Stomach (tissue), 9 donors: ENCODE results near the gene ETFA. TPM values are rescaled to one million over a fixed set of nuclear protein-coding genes. Genes with fewer than 3 reads are reported as not detected.

Experiments
- DNase-seq, 2 donors: peaks; one replicate each; pipeline versions ENCODE4 v3.0.0 to v3.0.0-alpha.2; 2013 to 2019
- H3K27ac ChIP-seq, 5 donors: fragments of 200-600 bp in 4 of 5; sonication (generic) in 4 of 5; one replicate each; pipeline ENCODE4 v1.5.1; 2013 to 2019; ENCODE audit warnings: mild to moderate bottlenecking in 1 of 5, moderate library complexity in 1 of 5
- H3K27me3 ChIP-seq, 3 donors: fragments of 200-600 bp; sonication (generic); one replicate each; pipeline ENCODE4 v1.5.1; 2017 to 2019; ENCODE audit warnings: mixed run types in 1 of 3
- H3K36me3 ChIP-seq, 4 donors: fragments of 200-600 bp; sonication (generic); 1 replicate in 3 of 4; 2 replicates in 1 of 4; pipeline ENCODE4 v1.5.1; 2016 to 2019
- H3K4me1 ChIP-seq, 4 donors: fragments of 200-600 bp; sonication (generic); one replicate each; pipeline ENCODE4 v1.5.1; 2016 to 2019
- H3K4me3 ChIP-seq, 4 donors: fragments of 200-600 bp; sonication (generic) in 3 of 4; one replicate each; pipeline ENCODE4 v1.5.1; 2016 to 2019; ENCODE audit warnings: mild to moderate bottlenecking in 1 of 4
- H3K9me3 ChIP-seq, 4 donors: fragments of 200-600 bp; sonication (generic); one replicate each; pipeline ENCODE4 v1.5.1; 2016 to 2019
- EP300 ChIP-seq: sonication (generic); formaldehyde crosslinking; IDR thresholded peaks from one replicate; pipeline ENCODE4 v1.6.1; 2017; ENCODE audit warnings: antibody characterized with exemption
- POLR2A ChIP-seq, 4 donors: fragments of 450-650 bp; IDR thresholded peaks; one replicate each; pipeline ENCODE4 v1.6.1; 2016; ENCODE audit warnings: antibody characterized with exemption in 4 of 4, control low read depth in 2 of 4, mild to moderate bottlenecking in 1 of 4, moderate library complexity in 1 of 4
- POLR2AphosphoS5 ChIP-seq, 3 donors: sonication (generic); formaldehyde crosslinking; IDR thresholded peaks; one replicate each; pipeline ENCODE4 v1.6.1; 2016; ENCODE audit warnings: antibody characterized with exemption in 3 of 3
- WGBS, 5 donors: extraction: QIAGEN DNeasy Blood & Tissue Kit in 3 of 5; methylation state at CpG; one replicate each; pipeline versions ENCODE4 v1.1.5 to v1.1.7; 2013 to 2018; 5-methylcytosine and 5-hydroxymethylcytosine counted together
- intact Hi-C: fragments of 100-400 bp; cut with DNase I; formaldehyde crosslinking; loops from one replicate; pipeline ENCODE4 v1.15.1; 2023; ENCODE audit warnings: low total_unique reads
- polyA plus RNA-seq, 3 donors: library from polyadenylated mRNA; stranded (reverse); fragments of 200-250 nt; gene quantifications; one replicate each; pipeline ENCODE4 v1.2.3, GENCODE V29; 2013
- total RNA-seq, 5 donors: library from RNA; depleted of rRNA; stranded (reverse); fragments of >200 nt; gene quantifications; one replicate each; pipeline versions ENCODE4 v1.1.0 to v1.2.3, GENCODE V29; 2014 to 2016
- TF ChIP-seq, protein P1 (sequence below), 7 experiments: fragments of 450-650 bp in 4 of 7; fragments of 200-600 bp in 3 of 7; sonication (generic) in 3 of 7; IDR thresholded peaks; one replicate each; pipeline ENCODE4 v1.5.1; 2016 to 2019; ENCODE audit warnings: antibody characterized with exemption in 7 of 7, control low read depth in 2 of 7, mild to moderate bottlenecking in 1 of 7
- donor health status: healthy with polysubstance abuse.
- donor health status: Bipolar disorder and iron deficiency.
- donor health status: healthy.

ETFA gene
- total and polyA plus RNA-seq, 8 donors = 68.2 to 304 (median 109) TPM

DNA sequence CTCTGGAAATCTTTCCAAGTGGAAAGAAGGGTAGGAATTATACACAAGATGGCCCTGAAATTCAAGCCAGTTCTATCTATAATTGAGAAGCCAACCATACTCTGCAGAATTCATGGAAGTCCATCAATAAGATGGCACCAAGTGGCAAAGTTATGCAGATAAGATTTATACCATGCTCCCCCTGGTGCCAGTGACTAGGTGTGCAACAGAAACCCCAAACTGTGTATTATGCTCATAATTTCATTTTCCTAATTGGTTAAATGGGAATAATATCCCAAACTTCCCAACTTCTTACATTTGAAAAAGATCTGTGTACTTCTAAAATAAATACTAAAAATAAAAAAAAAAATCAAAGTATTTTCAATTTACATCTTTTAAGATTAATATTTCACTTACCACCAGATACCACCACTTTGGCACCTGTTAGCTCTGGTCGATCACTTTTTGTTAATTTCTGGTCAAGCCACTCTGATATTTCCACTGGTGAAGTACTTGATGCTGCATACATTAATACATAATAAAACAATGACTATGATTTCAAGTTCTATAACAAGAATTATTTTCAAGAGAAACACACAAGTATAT, 25.9 kb downstream of the ETFA start:
- no peak for DNase-seq
- H3K36me3 ChIP-seq = peaks cover 17 to 87% (median 78%) of the 10 kb centered on the region in 4 donors
- H3K27me3 ChIP-seq = no peaks in the 10 kb centered on the region
- H3K9me3 ChIP-seq = no peaks in the 10 kb centered on the region
- WGBS, 5 donors = 85 to 97% (median 94%) methylated on average over 1 of the region's 1 CpG
- H3K27ac ChIP-seq = no peak overlapping the region
- intact Hi-C loops = no loop called here
- no peaks in the 10 kb centered on the region for H3K4me1 ChIP-seq
- TF ChIP-seq POLR2A (IDR thresholded peaks at IDR 0.05) (no peak), POLR2AphosphoS5 (IDR thresholded peaks at IDR 0.05) (no peak)
- TF ChIP-seq, protein P1, sequence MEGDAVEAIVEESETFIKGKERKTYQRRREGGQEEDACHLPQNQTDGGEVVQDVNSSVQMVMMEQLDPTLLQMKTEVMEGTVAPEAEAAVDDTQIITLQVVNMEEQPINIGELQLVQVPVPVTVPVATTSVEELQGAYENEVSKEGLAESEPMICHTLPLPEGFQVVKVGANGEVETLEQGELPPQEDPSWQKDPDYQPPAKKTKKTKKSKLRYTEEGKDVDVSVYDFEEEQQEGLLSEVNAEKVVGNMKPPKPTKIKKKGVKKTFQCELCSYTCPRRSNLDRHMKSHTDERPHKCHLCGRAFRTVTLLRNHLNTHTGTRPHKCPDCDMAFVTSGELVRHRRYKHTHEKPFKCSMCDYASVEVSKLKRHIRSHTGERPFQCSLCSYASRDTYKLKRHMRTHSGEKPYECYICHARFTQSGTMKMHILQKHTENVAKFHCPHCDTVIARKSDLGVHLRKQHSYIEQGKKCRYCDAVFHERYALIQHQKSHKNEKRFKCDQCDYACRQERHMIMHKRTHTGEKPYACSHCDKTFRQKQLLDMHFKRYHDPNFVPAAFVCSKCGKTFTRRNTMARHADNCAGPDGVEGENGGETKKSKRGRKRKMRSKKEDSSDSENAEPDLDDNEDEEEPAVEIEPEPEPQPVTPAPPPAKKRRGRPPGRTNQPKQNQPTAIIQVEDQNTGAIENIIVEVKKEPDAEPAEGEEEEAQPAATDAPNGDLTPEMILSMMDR (IDR thresholded peaks at IDR 0.05) = peak in 3 of 7 experiments; percentile 11 to 20 (median 14)
- H3K4me3 ChIP-seq = no peak overlapping the region

DNA sequence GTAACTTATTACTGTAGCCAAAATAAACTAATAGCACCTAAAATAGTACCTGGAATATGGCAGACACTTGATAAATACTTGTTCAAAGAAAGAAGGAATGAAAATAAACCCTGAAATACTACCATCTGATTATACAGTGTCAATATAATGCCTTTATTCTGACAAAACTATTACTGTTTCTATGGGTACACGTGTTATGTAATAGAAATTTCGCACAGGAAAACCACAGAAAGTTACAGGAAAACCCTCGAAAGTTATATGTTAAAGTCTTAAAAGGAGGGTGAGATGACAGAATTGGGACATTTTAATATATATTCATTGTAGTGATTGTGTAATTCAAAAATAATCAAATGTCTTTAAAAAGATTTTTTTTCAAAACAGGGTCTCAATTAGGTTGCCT, 28.8 kb downstream of the ETFA start:
- Histone ChIP-seq H3K36me3 (peaks cover 22 to 100% (median 98%) of the 10 kb centered on the region in 4 donors), H3K4me1 (no peaks in the 10 kb centered on the region), H3K4me3 (no peak overlapping the region), H3K27me3 (no peaks in the 10 kb centered on the region), H3K9me3 (no peaks in the 10 kb centered on the region), H3K27ac (no peak overlapping the region)
- no peak for TF ChIP-seq EP300
- TF ChIP-seq, protein P1 (IDR thresholded peaks at IDR 0.05) = no peak
- TF ChIP-seq POLR2A (IDR thresholded peaks at IDR 0.05) = no peak
- no peak for TF ChIP-seq POLR2AphosphoS5 (IDR thresholded peaks at IDR 0.05)
- intact Hi-C loops = no loop called here
- WGBS, 5 donors = 45 to 58% (median 49%) methylated on average over 3 of the region's 3 CpGs
- DNase-seq = no peak

- TF ChIP-seq POLR2AphosphoS5 (IDR thresholded peaks at IDR 0.05) = no peak
- no peak for TF ChIP-seq POLR2A (IDR thresholded peaks at IDR 0.05)
- TF ChIP-seq EP300 = no peak
- TF ChIP-seq, protein P1 (IDR thresholded peaks at IDR 0.05) = no peak
- peaks cover 27 to 83% (median 78%) of the 10 kb centered on the region in 4 donors for H3K36me3 ChIP-seq
- DNase-seq = no peak
Observed at GRCh38 chr15:76278651-76279050, 32.6 kb downstream of the ETFA start.

DNA sequence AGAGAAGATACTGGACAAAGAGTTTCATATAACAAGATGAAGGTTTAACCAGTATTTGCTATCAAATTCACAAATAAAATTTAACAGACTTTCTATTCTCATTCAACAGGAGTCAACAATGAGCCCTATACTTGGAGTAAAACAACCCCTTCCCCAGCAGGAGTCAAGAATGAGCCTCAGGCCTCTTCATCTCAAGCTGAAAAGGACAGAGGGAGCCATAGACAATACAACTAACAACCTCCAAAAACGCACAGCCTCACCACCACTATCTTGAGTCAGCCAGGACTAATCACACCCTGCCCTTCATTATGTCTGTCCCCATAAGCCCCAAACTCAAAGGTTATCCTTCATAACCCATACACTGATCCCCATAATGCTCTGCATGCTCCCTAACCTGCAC, 36.4 kb downstream of the ETFA start:
- H3K36me3 ChIP-seq = peaks cover 26 to 83% (median 78%) of the 10 kb centered on the region in 4 donors
- no peak for DNase-seq
- no peaks in the 10 kb centered on the region for H3K9me3 ChIP-seq
- no peak overlapping the region for H3K4me3 ChIP-seq
- peaks cover 0 to 13% (median 0%) of the 10 kb centered on the region in 4 donors for H3K4me1 ChIP-seq
- 67 to 89% (median 81%) methylated on average over 1 of the region's 1 CpG for WGBS, 5 donors
- no peak overlapping the region for H3K27ac ChIP-seq
- TF ChIP-seq EP300 (no peak), POLR2A (IDR thresholded peaks at IDR 0.05) (no peak), POLR2AphosphoS5 (IDR thresholded peaks at IDR 0.05) (no peak)
- TF ChIP-seq, protein P1 (IDR thresholded peaks at IDR 0.05) = no peak
- no peaks in the 10 kb centered on the region for H3K27me3 ChIP-seq
- intact Hi-C loops = no loop called here

More at GRCh38 chr15:76278651-76279050, 32.6 kb downstream of the ETFA start:
- H3K27ac ChIP-seq = no peak overlapping the region
- H3K4me1 ChIP-seq = peaks cover 0 to 12% (median 0%) of the 10 kb centered on the region in 4 donors
- H3K27me3 ChIP-seq = no peaks in the 10 kb centered on the region
- intact Hi-C loops = no loop called here
- H3K9me3 ChIP-seq = no peaks in the 10 kb centered on the region
- WGBS, 5 donors = 97 to 100% (median 100%) methylated on average over 1 of the region's 1 CpG
- no peak overlapping the region for H3K4me3 ChIP-seq
